ENCODE measurements around the gene ZYX.
"Not testable (repeated sequence)": the region's sequence is repeated elsewhere in the genome, so short reads cannot be mapped to it uniquely, and the experiment has no call there.

The ZYX gene

DNA sequence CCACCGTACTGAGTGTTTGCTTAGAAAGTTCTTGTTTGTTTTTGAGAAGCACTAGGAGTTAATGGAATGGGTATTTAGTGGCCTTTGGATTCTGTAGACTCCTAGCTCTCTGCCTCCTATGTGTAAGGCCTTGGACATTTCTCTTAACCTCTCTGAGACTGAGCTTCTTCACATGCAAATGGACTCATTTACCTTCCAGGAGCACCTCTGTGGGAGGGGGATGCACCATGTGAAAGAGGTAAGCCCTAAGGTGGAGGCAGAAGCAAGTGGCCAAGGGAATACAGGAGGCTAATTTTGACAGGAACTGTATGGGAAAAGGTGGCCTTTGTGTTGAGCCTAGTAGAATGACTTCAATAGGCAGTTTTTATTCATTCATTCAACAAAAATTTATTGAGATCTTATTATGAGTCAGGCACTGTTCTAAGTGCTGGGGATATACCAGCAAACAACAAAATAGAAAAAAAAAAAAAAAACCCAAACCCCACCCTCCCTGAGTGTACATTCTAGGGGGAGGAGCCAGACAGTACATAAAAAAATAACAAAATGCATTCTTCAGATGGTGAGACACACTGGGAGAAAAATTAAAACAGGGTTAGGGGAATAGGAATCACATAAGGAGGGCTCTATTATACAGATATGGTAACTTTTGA is 36.7 kb downstream of the ZYX start:
- no peak for DNase-seq (ENCODE audit: low read depth in 2 of 2)

DNA sequence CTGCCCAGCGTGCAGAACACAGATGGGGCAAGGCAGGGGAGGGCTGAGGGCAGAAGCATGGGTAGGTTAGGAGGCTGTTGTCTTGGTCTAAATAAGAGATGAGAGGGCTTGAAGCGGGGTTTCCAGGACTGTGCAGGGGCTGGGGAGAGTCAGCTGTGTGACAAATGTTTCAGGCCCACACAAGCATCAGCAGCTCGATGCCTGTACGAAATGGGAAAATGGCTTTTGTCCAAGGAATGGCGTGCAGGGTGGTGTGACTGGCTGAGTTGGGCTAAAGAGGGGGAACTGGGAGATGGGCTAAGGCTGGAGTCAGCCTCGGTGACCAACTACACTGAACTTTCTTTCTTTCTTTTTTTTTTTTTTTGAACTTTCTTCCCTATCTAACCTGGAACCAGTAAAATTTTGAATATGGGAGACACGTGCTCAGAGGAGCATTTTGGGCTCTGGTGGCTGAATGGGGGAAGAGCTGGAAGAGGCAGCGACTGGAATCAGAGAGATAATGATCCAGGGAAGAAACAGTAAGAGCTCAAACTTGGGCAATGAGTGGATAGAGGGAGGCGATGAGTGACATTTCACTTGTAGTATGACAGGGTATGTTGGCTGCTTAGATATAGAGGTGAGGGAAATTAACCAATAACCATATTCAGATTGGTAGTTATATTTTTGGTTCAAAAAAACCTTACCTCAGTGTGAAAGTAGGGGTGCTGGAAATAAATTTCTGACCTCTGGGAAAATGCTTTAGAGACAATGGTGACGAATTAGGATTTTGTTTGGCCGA is 37.7 kb downstream of the ZYX start:
- DNase-seq (ENCODE audit: low read depth in 2 of 2): no peak

- DNase-seq (ENCODE audit: low read depth in 2 of 2): no peak
These were observed 38.7 kb downstream of the ZYX start for GRCh38 chr7:143419880-143420279.

DNA sequence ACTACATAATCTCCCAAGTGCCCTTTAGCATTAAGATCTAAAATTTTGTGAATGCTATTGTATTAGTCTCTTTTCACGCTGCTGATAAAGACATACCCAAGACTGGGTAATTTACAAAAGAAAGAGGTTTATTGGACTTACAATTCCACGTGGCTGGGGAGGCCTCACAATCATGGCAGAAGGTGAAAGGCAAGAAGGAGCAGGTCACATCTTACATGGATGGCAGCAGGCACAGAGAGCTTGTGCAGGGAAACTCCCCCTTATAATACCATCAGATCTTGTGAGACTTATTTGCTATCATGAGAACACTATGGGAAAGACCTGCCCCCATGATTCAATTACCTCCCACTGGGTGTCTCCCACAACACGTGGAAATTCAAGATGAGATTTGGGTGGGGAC is 39.5 kb downstream of the ZYX start:
- not testable (repeated sequence) for DNase-seq (ENCODE audit: low read depth in 2 of 2)

- no peak for DNase-seq (ENCODE audit: low read depth in 2 of 2)
These were observed 40.9 kb downstream of the ZYX start for GRCh38 chr7:143422033-143422432.

GRCh38 chr7:143424476-143424875 is 43.3 kb downstream of the ZYX start:
- not testable (repeated sequence) for DNase-seq (ENCODE audit: low read depth in 2 of 2)

- DNase-seq (ENCODE audit: low read depth in 2 of 2): no peak
These were observed 45.5 kb downstream of the ZYX start for GRCh38 chr7:143426479-143427142.

GRCh38 chr7:143429770-143430698 is 48.9 kb downstream of the ZYX start:
- no peak for DNase-seq (ENCODE audit: low read depth in 2 of 2)

DNA sequence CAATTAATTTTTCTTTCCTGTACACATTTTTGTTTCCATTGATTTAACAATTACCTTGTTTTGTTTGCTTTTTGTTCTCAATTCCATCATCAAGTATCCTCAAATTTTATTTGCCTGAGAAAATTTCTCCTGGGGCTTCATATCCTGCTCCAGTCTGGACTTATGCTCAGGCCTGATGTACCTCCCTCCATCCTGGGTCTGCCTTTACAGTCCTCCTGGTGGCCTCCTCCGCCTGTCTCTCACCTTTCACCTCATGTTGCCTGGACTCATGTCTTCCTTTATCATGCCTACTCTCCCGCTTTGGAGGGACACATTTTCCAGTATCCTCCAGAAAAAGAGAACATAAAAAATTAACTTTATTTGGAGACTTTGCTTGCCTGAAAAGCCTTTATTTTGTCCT is 50.0 kb downstream of the ZYX start:
- DNase-seq (ENCODE audit: low read depth in 2 of 2): no peak

- DNase-seq (ENCODE audit: low read depth in 2 of 2): no peak
These were observed 52.6 kb downstream of the ZYX start for GRCh38 chr7:143433759-143434158.

GRCh38 chr7:143434660-143435059 is 53.5 kb downstream of the ZYX start:
- DNase-seq (ENCODE audit: low read depth in 2 of 2): no peak

DNA sequence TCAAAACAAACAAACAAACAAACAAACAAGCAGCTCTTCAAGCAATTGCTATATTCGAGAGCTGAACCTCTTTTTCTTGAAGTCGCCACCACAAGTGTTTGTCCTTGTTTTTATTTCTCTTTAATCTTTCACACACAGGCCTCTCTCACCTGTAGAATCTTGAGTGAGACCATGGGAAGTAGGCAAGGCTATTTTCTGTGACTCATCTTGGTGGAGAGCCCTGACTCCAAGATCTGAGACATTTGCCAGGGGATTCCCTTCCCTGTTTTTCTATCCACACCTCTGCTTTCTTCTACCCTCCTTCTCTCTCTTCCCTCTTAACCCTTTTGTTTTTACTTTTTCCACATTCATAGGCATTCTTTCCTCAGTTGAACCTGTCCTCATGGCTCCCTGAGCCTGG is 54.1 kb downstream of the ZYX start:
- no peak for DNase-seq (ENCODE audit: low read depth in 2 of 2)

GRCh38 chr7:143436325-143436946 is 55.3 kb downstream of the ZYX start:
- DNase-seq (ENCODE audit: low read depth in 2 of 2): no peak

DNA sequence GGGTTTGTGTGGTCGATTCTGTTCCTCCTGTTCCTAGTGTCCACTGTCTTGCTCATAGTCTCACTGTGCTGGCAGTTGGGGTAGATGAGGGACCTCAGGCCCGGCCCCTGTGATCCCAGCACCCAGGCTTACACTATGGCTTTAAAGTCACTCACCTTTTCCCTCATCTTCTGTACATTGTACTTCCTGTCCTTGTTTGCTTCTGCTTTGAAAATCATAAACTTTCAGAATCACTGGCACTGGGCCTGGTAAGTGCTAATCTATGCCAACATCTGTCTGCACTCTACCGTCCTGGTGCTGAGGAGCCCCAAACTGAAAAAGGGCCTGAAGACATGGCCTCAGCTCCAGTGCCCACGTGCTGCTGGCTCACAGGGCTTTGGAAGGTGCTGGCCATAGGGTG is 56.4 kb downstream of the ZYX start:
- no peak for DNase-seq (ENCODE audit: low read depth in 2 of 2)

DNA sequence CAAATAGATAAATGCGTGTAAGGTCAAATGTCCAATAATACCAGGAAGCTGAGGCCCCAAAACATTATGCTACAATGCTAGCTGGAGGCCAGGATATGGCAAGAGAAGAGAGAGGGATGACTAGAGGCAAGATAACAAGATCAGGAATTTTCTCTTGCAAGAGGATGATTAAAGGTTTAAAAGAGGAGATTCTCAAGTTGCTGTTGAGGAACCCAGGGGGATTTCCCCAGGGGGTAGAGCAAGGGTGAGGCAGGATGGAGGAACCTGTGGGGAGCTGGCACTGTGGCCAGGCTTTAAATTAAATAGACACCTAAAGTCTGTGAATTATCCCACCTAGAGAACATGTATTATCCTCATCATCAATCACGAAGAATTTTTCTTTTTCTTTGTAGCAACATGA is 58.7 kb downstream of the ZYX start:
- no peak for DNase-seq (ENCODE audit: low read depth in 2 of 2)

Data from stimulated activated CD4-positive, alpha-beta T cell treated with anti-CD3 and anti-CD28 coated beads, Interleukin-1b, Interleukin-23, amount 100 ng/mL, for 1 hour (primary cell).